ENCODE measurements around the gene LRRK1.

- TF ChIP-seq SMC3 (IDR thresholded peaks at IDR 0.05; ENCODE audit: low read depth, low read length) (no peak), RCOR1 (IDR thresholded peaks at IDR 0.05; ENCODE audit: insufficient replicate concordance, low read length) (no peak), USF2 (IDR thresholded peaks at IDR 0.05; ENCODE audit: low read depth, low read length) (no peak), CTCF (conservative IDR thresholded peaks at IDR 0.05; ENCODE audit: low read depth, low read length) (no peak), POLR2A (IDR thresholded peaks at IDR 0.05; ENCODE audit: low read depth, low read length) (no peak), BHLHE40 (IDR thresholded peaks at IDR 0.05; ENCODE audit: low read depth, low read length) (no peak), NFE2L2 (IDR thresholded peaks at IDR 0.05; ENCODE audit: low read depth, low read length) (no peak), RAD21 (IDR thresholded peaks at IDR 0.05; ENCODE audit: low read length) (no peak), RFX5 (IDR thresholded peaks at IDR 0.05; ENCODE audit: low read depth, low read length) (no peak)
Observed at GRCh38 chr15:101036189-101036588, 117.0 kb downstream of the LRRK1 start.
